K562 (cell line): ENCODE results near the gene CRKL. TPM values are rescaled to one million over a fixed set of nuclear protein-coding genes. Genes with fewer than 3 reads are reported as not detected.

Source experiments
- ATAC-seq: fragments of 200-7000 bp; cut with Tn5 transposase; 3 replicates; pipeline ENCODE4 v1.9.1; 2020; ENCODE audit warnings: moderate library complexity
- BruUV-seq: library from RNA; stranded (reverse); fragments of 400-500 nt; replicated peaks from 2 replicates; lab custom pipeline; 2021; lab: Mats Ljungman, UMichigan
- CTCF ChIA-PET: fragments of 300-600 bp; formaldehyde crosslinking; extraction: SDS; loops from one replicate; lab custom pipeline; 2021; ENCODE audit warnings: low intra/inter-chr PET ratio; lab: Yijun Ruan, JAX
- POLR2A ChIA-PET: fragments of 300-600, 350-650 bp; sonication (Branson Sonifier 250); formaldehyde crosslinking; extraction: SDS; loops from one replicate; lab custom pipeline; 2021; ENCODE audit warnings: antibody characterized with exemption, inconsistent platforms; lab: Yijun Ruan, JAX
- DNase-seq, 4 experiments: peaks; one replicate each; pipeline versions ENCODE4 v3.0.0 to v3.0.0-alpha.2; 2011 to 2018; ENCODE audit warnings: low spot score in 3 of 4, mixed read lengths in 3 of 4; ENCODE audit errors: extremely low read depth in 1 of 4
- FAIRE-seq: peaks from 2 replicates; lab custom pipeline; 2011; peaks lifted over from hg19 to GRCh38; lab: Jason Lieb, UNC
- H2AFZ ChIP-seq: 2 replicates; pipeline ENCODE4 v1.6.0; 2011; ENCODE audit warnings: low read depth, low read length, control low read depth, inconsistent platforms
- H3K27ac ChIP-seq: fragments of 200-600 bp; 3 replicates; pipeline ENCODE4 v1.8.0; 2011; ENCODE audit warnings: low read depth, mild to moderate bottlenecking, control low read depth, inconsistent platforms, low read length, moderate library complexity, mixed read lengths; ENCODE audit errors: extremely low read depth
- H3K27me3 ChIP-seq, 2 experiments: fragments of 300-600 bp in 1 of 2; 2 replicates in 1 of 2; 3 replicates in 1 of 2; pipeline versions ENCODE4 v1.6.0 to v1.8.0; 2011; ENCODE audit warnings: inconsistent platforms in 2 of 2, low read length in 2 of 2, mild to moderate bottlenecking in 1 of 2, mixed read lengths in 1 of 2, moderate library complexity in 1 of 2; ENCODE audit not compliant: control insufficient read depth in 2 of 2, insufficient read depth in 2 of 2
- H3K36me3 ChIP-seq: fragments of 300-600 bp; 3 replicates; pipeline ENCODE4 v1.8.0; 2011; ENCODE audit warnings: mild to moderate bottlenecking, low read length, inconsistent platforms; ENCODE audit not compliant: control insufficient read depth, insufficient read depth
- H3K4me1 ChIP-seq, 2 experiments: fragments of 200-600 bp in 1 of 2; replicated peaks in 1 of 2; 2 replicates in 1 of 2; 3 replicates in 1 of 2; pipeline versions ENCODE4 v1.5.1 to v1.8.0; 2011; ENCODE audit warnings: inconsistent platforms in 2 of 2, low read length in 2 of 2, mild to moderate bottlenecking in 1 of 2, mixed read lengths in 1 of 2, moderate library complexity in 1 of 2; ENCODE audit not compliant: control insufficient read depth in 2 of 2, insufficient read depth in 2 of 2
- H3K4me2 ChIP-seq: 2 replicates; pipeline ENCODE4 v1.6.1; 2011; ENCODE audit warnings: low read length, control low read depth, inconsistent platforms, mixed read lengths; ENCODE audit not compliant: insufficient read depth
- H3K4me3 ChIP-seq: fragments of 200-600 bp; sonication (generic), shearing (Covaris generic); 2 replicates; pipeline ENCODE4 v1.5.1; 2016; ENCODE audit warnings: control low read depth, inconsistent platforms
- H3K79me2 ChIP-seq: fragments of 200-600 bp; 3 replicates; pipeline ENCODE4 v1.8.0; 2011; ENCODE audit warnings: low read length, inconsistent platforms; ENCODE audit not compliant: control insufficient read depth, insufficient read depth
- H3K9ac ChIP-seq, 2 experiments: 2 replicates each; pipeline versions ENCODE4 v1.6.0 to v1.6.1; 2011; ENCODE audit warnings: low read depth in 2 of 2, low read length in 2 of 2, control low read depth in 1 of 2, inconsistent platforms in 1 of 2, mild to moderate bottlenecking in 1 of 2, mixed read lengths in 1 of 2; ENCODE audit not compliant: insufficient read depth in 1 of 2
- H3K9me1 ChIP-seq: one replicate; pipeline ENCODE4 v1.6.0; 2011; ENCODE audit warnings: inconsistent platforms, mild to moderate bottlenecking, low read length, moderate library complexity; ENCODE audit not compliant: control insufficient read depth, insufficient read depth
- H3K9me3 ChIP-seq: replicated peaks from 2 replicates; pipeline ENCODE4 v1.5.1; 2011; ENCODE audit warnings: low read depth, low read length, inconsistent platforms; ENCODE audit not compliant: control insufficient read depth, insufficient read depth
- H4K20me1 ChIP-seq: replicated peaks from 2 replicates; pipeline ENCODE4 v1.6.1; 2011; ENCODE audit warnings: low read length, inconsistent platforms, mixed read lengths; ENCODE audit not compliant: control insufficient read depth, insufficient read depth
- ATF6 ChIP-seq: sonication (generic); formaldehyde crosslinking; IDR thresholded peaks from 2 replicates; pipeline ENCODE4 v1.4.0; 2020; ENCODE audit warnings: mild to moderate bottlenecking, missing genetic modification reagents
- CTBP1 ChIP-seq: fragments of 450-650 bp; IDR thresholded peaks from 2 replicates; pipeline ENCODE4 v1.6.1; 2016; ENCODE audit warnings: borderline replicate concordance
- DNMT1 ChIP-seq: fragments of 450-650 bp; IDR thresholded peaks from 2 replicates; pipeline ENCODE4 v1.6.1; 2016; ENCODE audit warnings: antibody characterized with exemption, mild to moderate bottlenecking
- ETS2 ChIP-seq: IDR thresholded peaks from 2 replicates; pipeline ENCODE4 v1.6.1; 2016; ENCODE audit warnings: borderline replicate concordance, missing genetic modification characterization, mild to moderate bottlenecking, moderate library complexity, missing compliant biosample characterization; ENCODE audit not compliant: poor library complexity, severe bottlenecking
- FOXA3 ChIP-seq, 2 experiments: fragments of 450-650 bp in 1 of 2; sonication (generic) in 1 of 2; formaldehyde crosslinking; IDR thresholded peaks in 1 of 2; conservative IDR thresholded peaks in 1 of 2; 2 replicates each; pipeline versions ENCODE4 v1.4.0 to v1.8.0; 2020 to 2022; ENCODE audit warnings: mild to moderate bottlenecking in 2 of 2, missing genetic modification reagents in 1 of 2
- HLTF ChIP-seq: fragments of 450-650 bp; IDR thresholded peaks from 2 replicates; pipeline ENCODE4 v1.6.1; 2016
- HOMEZ ChIP-seq: fragments of 250-450 bp; sonication (Bioruptor Pico); IDR thresholded peaks from 2 replicates; pipeline ENCODE4 v1.4.0; 2020; ENCODE audit warnings: mild to moderate bottlenecking, moderate library complexity
- MECOM ChIP-seq: fragments of 250-450 bp; sonication (Bioruptor Pico); IDR thresholded peaks from 2 replicates; pipeline ENCODE4 v1.8.0; 2022; ENCODE audit warnings: inconsistent platforms
- MTA1 ChIP-seq: fragments of 450-650 bp; IDR thresholded peaks from 2 replicates; pipeline ENCODE4 v1.6.1; 2017; ENCODE audit warnings: borderline replicate concordance
- NBN ChIP-seq: fragments of 450-650 bp; IDR thresholded peaks from 2 replicates; pipeline ENCODE4 v1.6.1; 2016; ENCODE audit warnings: low read depth, mild to moderate bottlenecking
- NFIX ChIP-seq: fragments of 250-450 bp; sonication (Bioruptor Pico); IDR thresholded peaks from 2 replicates; pipeline ENCODE4 v1.4.0; 2020; ENCODE audit warnings: low read depth, mild to moderate bottlenecking, moderate library complexity
- POLR2B ChIP-seq: fragments of 450-650 bp; IDR thresholded peaks from 2 replicates; pipeline ENCODE4 v1.6.1; 2018; ENCODE audit warnings: low read depth; ENCODE audit not compliant: partially characterized antibody
- TCF7 ChIP-seq: sonication (generic); IDR thresholded peaks from 2 replicates; pipeline ENCODE4 v1.6.1; 2016; ENCODE audit warnings: antibody characterized with exemption, borderline replicate concordance
- ZBTB26 ChIP-seq: fragments of 450-650 bp; formaldehyde crosslinking; IDR thresholded peaks from 2 replicates; pipeline ENCODE4 v1.4.0; 2022; ENCODE audit warnings: missing genetic modification characterization
- ZNF140 ChIP-seq: fragments of 250-450 bp; sonication (Bioruptor Pico); IDR thresholded peaks from 2 replicates; pipeline ENCODE4 v1.8.0; 2021; ENCODE audit warnings: moderate library complexity, mild to moderate bottlenecking, inconsistent platforms
- ZNF584 ChIP-seq: fragments of 200-800 bp; sonication (Bioruptor generic); IDR thresholded peaks from 2 replicates; pipeline ENCODE4 v1.6.1; 2016; ENCODE audit warnings: low read depth, mild to moderate bottlenecking, missing genetic modification characterization, missing compliant biosample characterization
- WGBS: fragments of 100-300 bp; shearing (Covaris generic); methylation state at CpG from one replicate; pipeline ENCODE4 v1.1.6; 2016; ENCODE audit warnings: low coverage, mixed read lengths; ENCODE audit not compliant: insufficient coverage; ENCODE audit errors: missing lambda C conversion rate; 5-methylcytosine and 5-hydroxymethylcytosine counted together
- in situ Hi-C: fragments of 300-500 bp; cut with MboI; formaldehyde crosslinking; loops from 4 replicates; pipeline ENCODE4 v1.15.0; 2018; ENCODE audit warnings: inconsistent platforms, mixed read lengths
- intact Hi-C: fragments of 100-400 bp; cut with micrococcal nuclease; formaldehyde crosslinking; loops from 2 replicates; pipeline ENCODE4 v1.14.2; 2022
- polyA plus RNA-seq, 8 experiments: library from polyadenylated mRNA; depleted of rRNA in 4 of 8; stranded (reverse) in 5 of 8; unstranded in 3 of 8; fragments of >200 nt; fragmentation: Nextera tagmentation in 2 of 8; fragmentation: Illumina TruSeq in 1 of 8; extraction: Ambion mirVana in 2 of 8; extraction: Trizol in 1 of 8; gene quantifications; 2 replicates each; pipeline versions ENCODE4 v1.2.1 to v1.2.3, GENCODE V29; 2011 to 2014; ENCODE audit warnings: inconsistent platforms in 1 of 8, missing spikeins in 1 of 8
- total RNA-seq, 7 experiments: library from RNA; depleted of rRNA in 6 of 7; stranded (reverse); fragments of >200 nt in 6 of 7; fragmentation: Illumina TruSeq in 2 of 7; extraction: Trizol in 2 of 7; gene quantifications; 2 replicates each; pipeline versions ENCODE4 v1.2.1 to v1.2.3, GENCODE V29; 2011 to 2021; ENCODE audit warnings: low replicate concordance in 1 of 7

CRKL gene
- total and polyA plus RNA-seq, 9 of the 15 experiments (the other 6 are each of a cell fraction or from before 2014, with no cell fraction given), result 100 to 263 (median 124) TPM

DNA sequence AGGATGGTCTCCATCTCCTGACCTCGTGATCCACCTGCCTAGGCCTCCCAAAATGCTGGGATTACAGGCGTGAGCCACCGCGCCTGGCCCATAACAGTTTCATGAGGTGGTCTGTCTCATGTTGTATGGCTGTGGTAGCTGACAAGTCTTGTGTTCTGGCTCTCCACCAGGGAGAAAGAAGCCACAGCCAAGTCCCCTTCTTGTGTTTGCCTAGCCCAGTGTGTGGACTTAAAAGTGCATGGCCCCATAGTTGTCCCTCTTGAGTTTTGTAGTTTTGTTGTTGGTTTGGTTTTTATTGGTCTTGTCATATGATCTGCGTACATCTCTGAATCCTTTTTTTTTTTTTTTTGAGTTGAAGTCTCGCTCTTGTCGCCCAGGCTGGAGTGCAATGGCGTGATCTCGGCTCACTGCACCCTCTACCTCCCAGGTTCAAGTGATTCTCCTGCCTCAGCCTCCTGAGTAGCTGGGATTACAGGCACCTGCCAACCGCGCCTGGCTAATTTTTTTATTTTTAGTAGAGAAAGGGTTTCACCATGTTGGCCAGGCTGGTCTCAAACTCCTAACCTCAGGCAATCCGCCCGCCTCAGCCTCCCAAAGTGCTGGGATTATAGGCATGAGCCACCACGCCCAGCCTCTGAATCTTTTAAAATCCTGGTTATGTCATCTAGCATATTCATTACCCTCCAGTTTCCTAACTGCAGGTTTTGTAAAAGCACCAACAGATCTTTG, 22.4 kb downstream of the CRKL start (continued):
- peak; percentile 37; the same call in 1 of the 2 replicates for TF ChIP-seq MTA1
- TF ChIP-seq DNMT1, result 0 out of 2 replicates have a peak, but pooled peaks have one; percentile 69
- 0 out of 2 replicates have a peak, but pooled peaks have one; percentile 45 for TF ChIP-seq HLTF
- TF ChIP-seq POLR2B, result peak; percentile 19

DNA sequence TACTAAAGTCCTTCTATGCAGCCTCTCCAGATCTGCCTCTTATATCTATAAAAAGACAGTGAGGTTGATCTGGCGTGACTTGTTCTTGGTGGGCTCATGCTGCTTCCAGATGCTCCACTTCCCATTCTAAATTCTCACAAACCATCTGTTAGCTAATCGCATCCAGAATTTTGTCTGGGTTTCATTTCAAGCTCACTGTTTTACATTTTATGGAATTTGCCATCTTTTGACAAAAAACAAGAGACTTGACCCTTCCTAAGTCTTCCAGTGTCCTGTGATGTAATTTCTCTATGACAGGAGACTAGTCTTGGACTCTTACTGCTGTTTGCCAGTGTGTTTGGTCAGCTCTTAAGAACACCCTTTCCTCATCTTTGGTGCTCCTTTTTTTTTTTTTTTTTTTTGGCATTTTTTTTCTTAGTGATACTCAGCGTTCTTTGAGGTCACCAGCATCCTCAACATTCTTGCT, 23.0 kb downstream of the CRKL start:
- H3K4me3 ChIP-seq, result no peak overlapping the region
- no peak overlapping the region for H3K4me2 ChIP-seq
- H4K20me1 ChIP-seq, result peaks cover 95% of the 10 kb centered on the region
- ATAC-seq (no peak), FAIRE-seq (no peak), DNase-seq (peak in 1 of 4 experiments; percentile 46)
- no peak overlapping the region for H3K9ac ChIP-seq
- no peaks in the 10 kb centered on the region for H3K27me3 ChIP-seq
- intact Hi-C loops, result no loop called here
- peaks cover 84% of the 10 kb centered on the region for H3K36me3 ChIP-seq
- CTCF ChIA-PET, result no interaction called here
- no peak overlapping the region for H2AFZ ChIP-seq
- H3K9me1 ChIP-seq, result peaks cover 40% of the 10 kb centered on the region
- H3K9me3 ChIP-seq, result no peaks in the 10 kb centered on the region
- BruUV-seq, result no TSS peak
- peaks cover 97% of the 10 kb centered on the region for H3K79me2 ChIP-seq
- in situ Hi-C loops, result no loop called here
- 81% methylated on average over 3 of the region's 3 CpGs for WGBS
- POLR2A ChIA-PET, result interaction anchor here (0.7 to 64.4 kb wide), 6 partner anchors 11 to 927 kb away, joined by 3 to 1556 read pairs (median 4); partner anchors contain the start of genes AIFM3, CRKL, LZTR1 and MAPK1
- H3K4me1 ChIP-seq, result peaks cover 23 to 41% of the 10 kb centered on the region in 2 experiments
- H3K27ac ChIP-seq, result no peak overlapping the region
- TF ChIP-seq NBN, result no peak
- TF ChIP-seq MECOM (CRISPR knock-in tag), result 0 out of 2 replicates have a peak, but pooled peaks have one; percentile 7
- TF ChIP-seq CTBP1, result no peak
- TF ChIP-seq ATF6, result no peak
- no peak for TF ChIP-seq NFIX
- no peak for TF ChIP-seq ZBTB26 (CRISPR knock-in tag)
- TF ChIP-seq ZNF140 (CRISPR knock-in tag), result no peak
- TF ChIP-seq TCF7, result no peak
- no peak for TF ChIP-seq ZNF584
- TF ChIP-seq HOMEZ, result no peak
- no peak for TF ChIP-seq ETS2
- no peak for TF ChIP-seq FOXA3 (CRISPR knock-in tag; conservative IDR thresholded peaks at IDR 0.05 in 1 of 2, IDR thresholded peaks at IDR 0.05 in 1 of 2)
